ENCODE results near the gene NFIA. TPM values are rescaled to one million over a fixed set of nuclear protein-coding genes. Genes with fewer than 3 reads are reported as not detected.

Gene NFIA
- total RNA-seq, 1 donor from 2014 or later: 49.4 TPM

DNA sequence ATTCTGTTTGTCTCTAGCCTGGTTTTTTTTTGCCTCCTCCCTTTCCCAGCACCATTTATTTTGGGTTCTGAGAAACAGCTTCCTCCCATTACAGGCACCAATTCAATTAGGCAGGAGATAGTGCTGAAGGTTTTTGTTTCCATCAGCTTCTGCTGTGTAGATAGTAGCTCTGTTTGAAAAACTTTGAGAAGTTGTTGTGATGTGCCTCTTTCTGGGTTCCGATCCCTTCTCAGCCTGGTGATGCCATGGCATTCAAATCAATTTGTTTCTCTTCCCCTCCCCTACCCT, 109.0 kb downstream of the NFIA start:
- DNase-seq (ENCODE audit: extremely low spot score, unreplicated experiment): no peak
- TF ChIP-seq CTCF (conservative IDR thresholded peaks at IDR 0.05): no peak
- peaks cover 5% of the 10 kb centered on the region for H3K36me3 Mint-ChIP-seq
- H3K4me1 Mint-ChIP-seq (ENCODE audit: unreplicated experiment): peaks cover 41% of the 10 kb centered on the region
- no peaks in the 10 kb centered on the region for H3K9me3 Mint-ChIP-seq
- H3K27me3 Mint-ChIP-seq: peaks cover 3% of the 10 kb centered on the region
- H3K4me3 Mint-ChIP-seq: no peak overlapping the region
- no peak overlapping the region for H3K27ac Mint-ChIP-seq

DNA sequence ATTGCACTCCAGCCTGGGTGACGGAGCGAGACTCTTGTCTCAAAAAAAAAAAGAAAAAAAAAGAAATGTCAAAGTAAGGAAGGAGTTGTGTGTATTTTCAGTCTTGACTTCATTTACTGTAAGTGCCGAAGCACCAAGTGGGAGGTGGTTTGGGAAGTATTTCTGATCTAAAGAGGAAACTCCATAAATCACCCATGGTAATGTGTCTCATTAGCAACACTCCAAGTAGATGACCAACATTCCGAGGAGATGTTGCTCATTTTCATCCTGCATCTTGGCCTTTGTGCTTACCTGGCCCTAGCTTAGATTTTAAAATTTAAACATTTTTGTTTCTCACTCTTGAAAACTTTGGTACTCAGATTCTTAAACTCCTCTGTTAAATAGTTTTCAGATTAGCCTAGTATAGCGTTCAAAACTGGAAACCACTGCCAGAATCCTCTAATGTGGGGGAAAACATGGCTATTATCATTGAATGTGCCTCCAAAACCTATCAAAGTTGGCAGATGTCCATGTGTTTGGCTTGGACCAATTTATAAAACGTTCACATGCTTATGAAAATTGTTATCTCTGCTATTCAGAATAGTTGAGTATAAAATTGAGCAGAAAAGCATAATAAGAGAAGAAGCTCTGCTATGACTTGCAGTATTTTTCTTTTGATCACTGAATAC, 110.4 kb downstream of the NFIA start:
- H3K27ac Mint-ChIP-seq: no peak overlapping the region
- DNase-seq (ENCODE audit: extremely low spot score, unreplicated experiment): no peak
- H3K4me3 Mint-ChIP-seq: no peak overlapping the region
- H3K9me3 Mint-ChIP-seq: no peaks in the 10 kb centered on the region
- H3K27me3 Mint-ChIP-seq: peaks cover 3% of the 10 kb centered on the region
- peaks cover 5% of the 10 kb centered on the region for H3K36me3 Mint-ChIP-seq
- H3K4me1 Mint-ChIP-seq (ENCODE audit: unreplicated experiment): peaks cover 36% of the 10 kb centered on the region
- no peak for TF ChIP-seq CTCF (conservative IDR thresholded peaks at IDR 0.05)

DNA sequence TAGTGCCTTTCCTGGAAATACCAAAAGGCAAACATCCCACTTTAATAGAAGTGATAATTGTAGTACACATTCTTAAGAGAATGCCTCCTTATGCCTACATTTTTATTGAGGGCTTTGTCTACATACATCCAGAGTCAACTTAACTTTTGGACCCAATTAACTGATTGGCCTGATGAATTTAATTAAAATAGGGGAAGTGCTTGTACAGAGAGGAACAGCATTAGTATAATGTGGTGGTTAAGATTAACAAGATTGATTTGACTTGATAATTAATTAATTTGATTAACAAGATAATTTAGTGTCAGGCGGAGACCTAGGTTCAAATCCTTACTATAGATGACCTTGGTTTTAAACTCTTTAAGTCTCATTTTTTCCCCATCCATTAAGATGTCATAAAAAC, 111.4 kb downstream of the NFIA start:
- Mint-ChIP-seq H3K4me3 (no peak overlapping the region), H3K9me3 (no peaks in the 10 kb centered on the region), H3K4me1 (ENCODE audit: unreplicated experiment) (peaks cover 35% of the 10 kb centered on the region), H3K27me3 (peaks cover 2% of the 10 kb centered on the region), H3K27ac (no peak overlapping the region), H3K36me3 (peaks cover 3% of the 10 kb centered on the region)
- no peak for TF ChIP-seq CTCF (conservative IDR thresholded peaks at IDR 0.05)
- no peak for DNase-seq (ENCODE audit: extremely low spot score, unreplicated experiment)

GRCh38 chr1:61198554-61198953, 116.2 kb downstream of the NFIA start:
- no peak overlapping the region for H3K4me3 Mint-ChIP-seq

DNA sequence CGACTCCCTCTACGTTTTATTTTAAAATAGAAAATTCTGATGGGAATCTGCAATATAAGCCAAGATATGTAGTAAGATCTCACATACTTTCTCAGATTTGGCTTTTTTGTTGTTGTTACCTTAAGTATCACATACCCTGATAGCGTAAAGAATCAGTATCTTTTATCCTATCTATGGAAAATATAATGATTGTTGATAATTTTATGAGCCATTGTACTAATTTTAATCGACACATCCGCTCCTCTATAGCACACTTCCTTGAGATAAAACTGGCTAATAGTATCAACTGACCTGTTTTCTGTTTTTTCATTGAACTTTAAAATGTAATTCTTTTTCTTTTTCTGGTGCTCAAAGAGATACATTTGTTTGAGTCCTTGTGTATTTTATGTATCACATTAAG, 118.7 kb downstream of the NFIA start:
- no peak overlapping the region for H3K27ac Mint-ChIP-seq

More at GRCh38 chr1:61198554-61198953, 116.2 kb downstream of the NFIA start:
- Mint-ChIP-seq H3K27ac (no peak overlapping the region), H3K9me3 (no peaks in the 10 kb centered on the region), H3K4me1 (ENCODE audit: unreplicated experiment) (peaks cover 27% of the 10 kb centered on the region), H3K27me3 (no peaks in the 10 kb centered on the region), H3K36me3 (peaks cover 4% of the 10 kb centered on the region)
- no peak for DNase-seq (ENCODE audit: extremely low spot score, unreplicated experiment)
- TF ChIP-seq CTCF (conservative IDR thresholded peaks at IDR 0.05): no peak

More for the DNA sequence above, 118.7 kb downstream of the NFIA start:
- TF ChIP-seq CTCF (conservative IDR thresholded peaks at IDR 0.05): no peak
- H3K9me3 Mint-ChIP-seq: no peaks in the 10 kb centered on the region
- H3K4me1 Mint-ChIP-seq (ENCODE audit: unreplicated experiment): peaks cover 13% of the 10 kb centered on the region
- no peaks in the 10 kb centered on the region for H3K27me3 Mint-ChIP-seq
- H3K36me3 Mint-ChIP-seq: peaks cover 4% of the 10 kb centered on the region
- no peak for DNase-seq (ENCODE audit: extremely low spot score, unreplicated experiment)
- no peak overlapping the region for H3K4me3 Mint-ChIP-seq

All from type B pancreatic cell (in vitro differentiated cells).